ENCODE results near the gene PRSS16.

The PRSS16 gene

DNA sequence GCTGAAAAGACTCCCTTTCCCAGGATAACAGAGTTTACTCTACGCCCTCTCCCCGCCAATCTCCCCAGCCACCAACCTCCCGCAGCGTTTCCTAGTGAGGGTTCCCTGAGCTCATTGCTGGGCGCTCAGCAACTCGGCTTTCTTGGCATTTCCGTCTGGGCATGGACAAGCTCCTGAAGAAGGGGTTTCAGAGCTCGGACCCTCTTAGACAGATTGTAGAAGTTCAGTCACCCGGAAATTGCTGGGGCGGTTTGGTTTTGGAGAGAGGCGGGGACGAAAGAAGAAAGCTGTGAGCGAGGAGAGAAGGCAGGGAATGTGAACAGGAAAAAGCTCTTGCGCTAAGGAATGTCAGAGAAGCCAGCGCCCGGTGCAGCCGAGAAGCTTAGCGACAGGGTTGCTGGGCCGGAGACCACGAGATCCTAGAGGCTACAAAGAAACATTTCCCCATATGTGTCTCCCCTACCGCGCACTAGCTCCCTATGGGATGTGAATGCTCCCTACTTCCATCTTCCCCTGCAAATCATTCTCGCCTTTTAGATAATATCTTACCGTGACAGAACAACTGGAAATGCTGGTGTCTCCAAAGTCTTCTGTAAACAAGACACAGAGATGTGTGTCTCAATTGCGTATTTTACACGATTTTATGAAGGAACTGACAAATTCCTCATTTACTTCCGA is 48.7 kb downstream of the PRSS16 start:
- Histone ChIP-seq H3K9me2 (replicated peaks; ENCODE audit: insufficient read depth, low read length) (no peaks in the 10 kb centered on the region), H3K27ac (ENCODE audit: low read depth, low read length) (no peak overlapping the region), H4K20me1 (ENCODE audit: low read depth, low read length) (no peaks in the 10 kb centered on the region), H3K79me2 (ENCODE audit: insufficient read depth, low read length) (no peaks in the 10 kb centered on the region), H3K9me3 (ENCODE audit: insufficient read depth, low read length) (no peaks in the 10 kb centered on the region), H3K36me3 (ENCODE audit: low read length) (no peaks in the 10 kb centered on the region), H3K9ac (ENCODE audit: low read length) (no peak overlapping the region), H3K4me2 (ENCODE audit: low read depth, low read length, poor library complexity, severe bottlenecking) (no peak overlapping the region), H3F3A (ENCODE audit: insufficient read depth) (no peaks in the 10 kb centered on the region), H2AFZ (ENCODE audit: low read depth, low read length, severe bottlenecking) (no peak overlapping the region), H3K4me3 (ENCODE audit: insufficient read depth, low read length, poor library complexity, severe bottlenecking) (no peak overlapping the region), H3K27me3 (ENCODE audit: low read length) (no peaks in the 10 kb centered on the region)
- no peak for TF ChIP-seq EZH2phosphoT487 (conservative IDR thresholded peaks at IDR 0.05; ENCODE audit: low read length)
- TF ChIP-seq, protein P1, sequence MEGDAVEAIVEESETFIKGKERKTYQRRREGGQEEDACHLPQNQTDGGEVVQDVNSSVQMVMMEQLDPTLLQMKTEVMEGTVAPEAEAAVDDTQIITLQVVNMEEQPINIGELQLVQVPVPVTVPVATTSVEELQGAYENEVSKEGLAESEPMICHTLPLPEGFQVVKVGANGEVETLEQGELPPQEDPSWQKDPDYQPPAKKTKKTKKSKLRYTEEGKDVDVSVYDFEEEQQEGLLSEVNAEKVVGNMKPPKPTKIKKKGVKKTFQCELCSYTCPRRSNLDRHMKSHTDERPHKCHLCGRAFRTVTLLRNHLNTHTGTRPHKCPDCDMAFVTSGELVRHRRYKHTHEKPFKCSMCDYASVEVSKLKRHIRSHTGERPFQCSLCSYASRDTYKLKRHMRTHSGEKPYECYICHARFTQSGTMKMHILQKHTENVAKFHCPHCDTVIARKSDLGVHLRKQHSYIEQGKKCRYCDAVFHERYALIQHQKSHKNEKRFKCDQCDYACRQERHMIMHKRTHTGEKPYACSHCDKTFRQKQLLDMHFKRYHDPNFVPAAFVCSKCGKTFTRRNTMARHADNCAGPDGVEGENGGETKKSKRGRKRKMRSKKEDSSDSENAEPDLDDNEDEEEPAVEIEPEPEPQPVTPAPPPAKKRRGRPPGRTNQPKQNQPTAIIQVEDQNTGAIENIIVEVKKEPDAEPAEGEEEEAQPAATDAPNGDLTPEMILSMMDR (IDR thresholded peaks at IDR 0.05; ENCODE audit: insufficient read depth, low read length, poor library complexity, severe bottlenecking) = no peak

DNA sequence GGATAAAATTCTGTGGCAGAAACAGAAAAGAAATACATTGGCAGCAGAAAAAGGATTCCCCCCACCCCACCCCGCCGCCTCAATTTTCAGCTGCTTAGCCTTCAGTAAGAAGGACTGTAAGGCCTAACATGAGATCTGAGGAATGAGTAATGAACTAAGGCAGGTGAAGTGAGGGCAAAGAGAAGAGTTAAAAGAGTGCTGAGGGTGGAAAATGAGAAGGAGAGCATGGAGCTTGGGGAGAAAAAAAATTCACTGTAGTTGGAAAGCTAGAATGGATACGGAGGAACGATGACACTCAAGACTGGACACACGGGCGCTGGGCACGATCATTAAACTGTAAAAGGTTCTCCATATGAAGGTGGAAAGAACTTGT is 50.0 kb downstream of the PRSS16 start:
- Histone ChIP-seq H3F3A (ENCODE audit: insufficient read depth) (no peaks in the 10 kb centered on the region), H3K27ac (ENCODE audit: low read depth, low read length) (no peak overlapping the region), H3K4me3 (ENCODE audit: insufficient read depth, low read length, poor library complexity, severe bottlenecking) (no peak overlapping the region), H3K79me2 (ENCODE audit: insufficient read depth, low read length) (no peaks in the 10 kb centered on the region), H4K20me1 (ENCODE audit: low read depth, low read length) (no peaks in the 10 kb centered on the region), H3K27me3 (ENCODE audit: low read length) (no peaks in the 10 kb centered on the region), H3K36me3 (ENCODE audit: low read length) (no peaks in the 10 kb centered on the region), H3K9ac (ENCODE audit: low read length) (no peak overlapping the region), H2AFZ (ENCODE audit: low read depth, low read length, severe bottlenecking) (no peak overlapping the region), H3K4me2 (ENCODE audit: low read depth, low read length, poor library complexity, severe bottlenecking) (no peak overlapping the region), H3K9me3 (ENCODE audit: insufficient read depth, low read length) (no peaks in the 10 kb centered on the region), H3K9me2 (replicated peaks; ENCODE audit: insufficient read depth, low read length) (no peaks in the 10 kb centered on the region)
- no peak for TF ChIP-seq EZH2phosphoT487 (conservative IDR thresholded peaks at IDR 0.05; ENCODE audit: low read length)
- TF ChIP-seq, protein P1 (IDR thresholded peaks at IDR 0.05; ENCODE audit: insufficient read depth, low read length, poor library complexity, severe bottlenecking) = no peak

DNA sequence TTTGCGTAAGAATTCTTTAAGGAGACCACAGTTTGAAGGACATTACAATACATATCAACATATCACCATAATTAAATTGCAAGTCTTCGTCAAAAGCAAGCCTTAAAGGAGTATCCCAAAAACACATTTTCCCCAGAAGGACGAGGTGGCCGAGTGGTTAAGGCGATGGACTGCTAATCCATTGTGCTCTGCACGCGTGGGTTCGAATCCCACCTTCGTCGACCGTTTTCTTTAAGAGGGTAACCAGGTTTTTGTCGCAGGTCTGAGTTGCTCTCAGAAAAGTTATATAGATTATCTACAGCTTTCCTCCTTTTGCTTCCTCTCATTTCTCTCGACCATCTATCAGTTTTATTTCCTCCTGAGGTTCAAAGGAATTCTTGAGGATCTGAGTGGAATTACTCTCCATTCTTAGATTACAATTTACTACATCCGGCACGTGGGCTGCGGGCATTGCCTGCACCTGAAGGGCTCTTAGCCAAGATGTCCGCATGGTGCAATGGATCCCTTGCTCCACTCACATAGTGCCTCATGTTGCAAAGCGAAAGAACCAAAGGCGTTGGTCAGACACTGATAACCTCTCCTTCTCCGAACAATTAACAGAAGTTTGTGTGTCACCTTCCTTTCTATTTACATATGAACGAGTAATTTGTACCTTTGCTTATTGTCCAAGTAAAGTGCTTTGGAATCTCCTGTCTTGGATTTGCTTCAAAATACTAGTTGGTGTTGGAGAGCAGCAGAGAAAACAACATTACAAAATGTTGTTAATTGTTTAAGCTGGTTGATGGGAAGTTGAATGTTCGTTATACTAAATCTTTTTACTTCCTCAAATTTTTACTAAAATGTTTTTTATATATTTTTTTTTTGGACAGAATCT is 50.6 kb downstream of the PRSS16 start:
- Histone ChIP-seq H3K27me3 (ENCODE audit: low read length) (no peaks in the 10 kb centered on the region), H3K9me2 (replicated peaks; ENCODE audit: insufficient read depth, low read length) (no peaks in the 10 kb centered on the region), H3K36me3 (ENCODE audit: low read length) (no peaks in the 10 kb centered on the region), H3K4me3 (ENCODE audit: insufficient read depth, low read length, poor library complexity, severe bottlenecking) (no peak overlapping the region), H3K9ac (ENCODE audit: low read length) (no peak overlapping the region), H3K27ac (ENCODE audit: low read depth, low read length) (no peak overlapping the region), H3K79me2 (ENCODE audit: insufficient read depth, low read length) (no peaks in the 10 kb centered on the region), H3K4me2 (ENCODE audit: low read depth, low read length, poor library complexity, severe bottlenecking) (no peak overlapping the region), H3K9me3 (ENCODE audit: insufficient read depth, low read length) (no peaks in the 10 kb centered on the region), H4K20me1 (ENCODE audit: low read depth, low read length) (no peaks in the 10 kb centered on the region), H2AFZ (ENCODE audit: low read depth, low read length, severe bottlenecking) (no peak overlapping the region), H3F3A (ENCODE audit: insufficient read depth) (no peaks in the 10 kb centered on the region)
- TF ChIP-seq, protein P1 (IDR thresholded peaks at IDR 0.05; ENCODE audit: insufficient read depth, low read length, poor library complexity, severe bottlenecking) = no peak
- no peak for TF ChIP-seq EZH2phosphoT487 (conservative IDR thresholded peaks at IDR 0.05; ENCODE audit: low read length)
